AG04449 (cell line): Measurements from ENCODE around the gene NUDC.
A peak's percentile ranks its signal among the peaks of the same experiment; 100 is the strongest.
"Not testable (repeated sequence)": the region's sequence is repeated elsewhere in the genome, so short reads cannot be mapped to it uniquely, and the experiment has no call there.

Source experiments
- CTCF ChIA-PET: fragments of 350-600 bp; formaldehyde crosslinking; extraction: SDS; loops from one replicate; lab custom pipeline; 2021; ENCODE audit warnings: antibody characterized with exemption; lab: Yijun Ruan, JAX
- POLR2A ChIA-PET: fragments of 400-600, 350-600 bp; formaldehyde crosslinking; extraction: SDS; loops from one replicate; lab custom pipeline; 2020; ENCODE audit warnings: antibody characterized with exemption, inconsistent platforms; lab: Yijun Ruan, JAX
- DNase-seq: peaks from one replicate; pipeline ENCODE4 v3.0.0-alpha.2; 2010; ENCODE audit warnings: low read depth, low spot score
- H3K4me3 ChIP-seq: 2 replicates; pipeline ENCODE4 v1.5.1; 2011; ENCODE audit warnings: low read depth, mild to moderate bottlenecking, control low read depth, low read length
- CTCF ChIP-seq: IDR thresholded peaks from one replicate; pipeline ENCODE4 v1.5.1; 2011; ENCODE audit warnings: mild to moderate bottlenecking, moderate library complexity, low read length, control low read depth, inconsistent platforms; ENCODE audit not compliant: insufficient read depth; ENCODE audit errors: missing control alignments

The NUDC gene

GRCh38 chr1:26921540-26922430 lies at the start of gene NUDC:
Gene NUDC, plus strand, starts transcription at chr1:26921743. Its CDS starts 106 bp downstream, at chr1:26921849.
- CTCF ChIA-PET: interaction anchor here (0.8 to 1.3 kb wide), 2 partner anchors 45 to 75 kb away, joined by 3 read pairs; no protein-coding TSS in a partner anchor
- H3K4me3 ChIP-seq: peak within 1 kb of the TSS; percentile 91
- peak; percentile 80 for DNase-seq
- no peak for TF ChIP-seq CTCF
- POLR2A ChIA-PET: interaction anchor here (0.7 to 0.9 kb wide), 3 partner anchors 9 to 331 kb away, joined by 3 read pairs; partner anchors contain the start of gene GPN2

- POLR2A ChIA-PET: interaction anchor here (0.6 kb wide), 1 partner anchor 20 kb away, joined by 7 read pairs; no protein-coding TSS in a partner anchor
- not testable (repeated sequence) for DNase-seq, H3K4me3 ChIP-seq
- CTCF ChIA-PET: interaction anchor here (1.0 to 15.8 kb wide), 5 partner anchors 8 to 271 kb away, joined by 3 to 205 read pairs (median 4); no protein-coding TSS in a partner anchor
Measured at GRCh38 chr1:26873097-26873496, 48.4 kb upstream of the NUDC start.

GRCh38 chr1:26874896-26875295 lies 46.6 kb upstream of the NUDC start:
- no peak for DNase-seq
- CTCF ChIA-PET: interaction anchor here (15.8 kb wide), 1 partner anchor 273 kb away, joined by 205 read pairs; no protein-coding TSS in a partner anchor
- TF ChIP-seq CTCF: no peak
- POLR2A ChIA-PET: no interaction called here
- no peak overlapping the region for H3K4me3 ChIP-seq

- ChIA-PET CTCF (interaction anchor here (1.1 to 15.8 kb wide), 10 partner anchors 8 to 275 kb away, joined by 3 to 205 read pairs (median 20); partner anchors contain the start of gene GPN2), POLR2A (interaction anchor here (0.6 kb wide), 1 partner anchor 56 kb away, joined by 3 read pairs; no protein-coding TSS in a partner anchor)
- no peak for DNase-seq
- H3K4me3 ChIP-seq: no peak overlapping the region
- TF ChIP-seq CTCF: no peak
Measured at GRCh38 chr1:26877326-26877725, 44.2 kb upstream of the NUDC start.

- no peak for TF ChIP-seq CTCF
- CTCF ChIA-PET: interaction anchor here (0.9 to 15.8 kb wide), 9 partner anchors 9 to 278 kb away, joined by 3 to 205 read pairs (median 19); partner anchors contain the start of gene GPN2
- POLR2A ChIA-PET: interaction anchor here (1.0 kb wide), 2 partner anchors 79 to 280 kb away, joined by 3 read pairs; no protein-coding TSS in a partner anchor
Measured at GRCh38 chr1:26879793-26880192, 41.8 kb upstream of the NUDC start.

GRCh38 chr1:26881611-26882010 lies 39.9 kb upstream of the NUDC start:
- ChIA-PET CTCF (interaction anchor here (0.8 to 15.8 kb wide), 14 partner anchors 7 to 287 kb away, joined by 3 to 205 read pairs (median 6); partner anchors contain the start of gene GPN2), POLR2A (interaction anchor here (1.1 kb wide), 1 partner anchor 26 kb away, joined by 3 read pairs; no protein-coding TSS in a partner anchor)
- not testable (repeated sequence) for H3K4me3 ChIP-seq, DNase-seq

More at GRCh38 chr1:26879793-26880192, 41.8 kb upstream of the NUDC start:
- no peak for DNase-seq
- no peak overlapping the region for H3K4me3 ChIP-seq
